ENCODE measurements around the gene SOCS6. TPM values are rescaled to one million over a fixed set of nuclear protein-coding genes. Genes with fewer than 3 reads are reported as not detected.

Gene SOCS6
- polyA plus RNA-seq, 3 donors = 4.8 to 6.1 (median 4.8) TPM

DNA sequence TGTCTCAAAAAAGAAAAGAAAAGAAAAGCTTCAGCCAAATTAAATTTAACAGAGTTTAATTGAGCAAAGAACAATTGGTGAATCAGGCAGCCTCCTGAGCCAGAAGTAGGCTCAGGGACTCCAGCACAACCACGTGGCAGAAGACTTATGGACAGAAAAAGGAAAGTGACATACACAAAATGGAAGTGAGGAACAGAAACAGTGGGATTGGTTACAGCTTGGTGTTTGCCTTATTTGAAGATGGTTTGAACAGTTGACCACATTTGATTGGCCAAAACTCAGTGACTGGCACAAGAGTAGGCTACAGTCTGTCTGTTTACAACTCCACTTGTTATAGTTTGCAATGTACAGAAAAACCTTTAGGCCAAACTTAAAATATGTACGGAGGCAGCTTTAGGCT is 83.1 kb downstream of the SOCS6 start:
- Histone ChIP-seq H2AFZ (ENCODE audit: insufficient read depth, low read depth, low read length, poor library complexity, severe bottlenecking) (no peak overlapping the region), H3K27ac (ENCODE audit: low read depth in 1 of 2, low read length in 2 of 2) (no peak overlapping the region), H3K36me3 (replicated peaks in 1 of 2; ENCODE audit: control insufficient read depth in 1 of 2, insufficient read depth in 2 of 2, low read length in 2 of 2) (no peaks in the 10 kb centered on the region), H3K27me3 (ENCODE audit: control insufficient read depth in 2 of 2, insufficient read depth in 2 of 2, low read length in 2 of 2) (no peaks in the 10 kb centered on the region), H3K4me2 (replicated peaks; ENCODE audit: extremely low read depth, low read length, poor library complexity, severe bottlenecking) (no peak overlapping the region), H4K20me1 (ENCODE audit: insufficient read depth, low read length) (no peaks in the 10 kb centered on the region), H3K9me3 (replicated peaks in 1 of 2; ENCODE audit: control insufficient read depth in 1 of 2, insufficient read depth in 1 of 2, low read length in 2 of 2) (no peaks in the 10 kb centered on the region), H3K79me2 (ENCODE audit: insufficient read depth, low read length) (no peaks in the 10 kb centered on the region), H3K4me1 (ENCODE audit: control insufficient read depth in 1 of 2, insufficient read depth in 2 of 2, low read length in 2 of 2) (no peaks in the 10 kb centered on the region), H3K9ac (ENCODE audit: insufficient read depth, low read length, poor library complexity, severe bottlenecking) (no peak overlapping the region), H3K4me3 (replicated peaks in 1 of 3; ENCODE audit: low read depth in 2 of 3, low read length in 3 of 3) (no peak overlapping the region)
- DNase-seq = no peak
- Mint-ChIP-seq H3K4me1 (no peaks in the 10 kb centered on the region), H3K9me3 (peaks cover 2 to 4% (median 3%) of the 10 kb centered on the region in 7 donors), H3K4me3 (no peak overlapping the region), H3K36me3 (no peaks in the 10 kb centered on the region), H3K27me3 (ENCODE audit: low read depth in 3 of 3) (peaks cover 1 to 5% (median 2%) of the 10 kb centered on the region in 3 donors), H3K27ac (no peak overlapping the region)
- no peak for TF ChIP-seq CTCF (IDR thresholded peaks at IDR 0.05)
- intact Hi-C loops (cut with micrococcal nuclease) = no loop called here
- no CpG with 5 or more reads among the region's 2 CpGs for WGBS (ENCODE audit: insufficient coverage)

DNA sequence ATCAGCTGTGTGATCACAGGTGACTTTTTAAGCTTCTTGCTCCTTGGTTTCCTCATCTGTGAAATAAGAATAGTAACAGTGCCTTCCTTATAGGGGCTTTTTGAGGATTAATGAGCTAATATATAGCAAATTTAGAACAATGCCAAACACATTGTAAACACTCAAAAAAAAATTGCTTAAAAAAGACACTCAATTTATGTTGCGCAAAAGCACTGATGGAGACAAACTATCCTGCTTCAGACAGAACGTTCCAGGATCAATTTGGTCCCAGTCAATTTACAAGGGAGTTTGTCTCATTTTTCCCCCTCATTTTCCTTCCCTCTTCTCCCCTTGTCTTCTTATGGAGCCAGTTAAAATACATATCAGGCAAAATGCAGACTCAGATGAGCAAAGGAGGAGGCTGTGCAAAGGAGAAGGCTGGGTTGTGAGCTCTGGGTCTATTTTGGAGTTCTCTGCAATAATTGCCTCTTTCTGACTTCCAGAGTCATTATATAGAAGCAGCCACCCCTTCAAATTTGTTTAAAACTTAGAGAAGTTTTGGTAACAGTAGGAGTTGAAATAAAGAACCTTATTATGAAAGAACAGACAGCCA is 83.7 kb downstream of the SOCS6 start:
- H3K9ac ChIP-seq (ENCODE audit: insufficient read depth, low read length, poor library complexity, severe bottlenecking) = no peak overlapping the region
- TF ChIP-seq CTCF (IDR thresholded peaks at IDR 0.05) = no peak
- H2AFZ ChIP-seq (ENCODE audit: insufficient read depth, low read depth, low read length, poor library complexity, severe bottlenecking) = no peak overlapping the region
- no peaks in the 10 kb centered on the region for H4K20me1 ChIP-seq (ENCODE audit: insufficient read depth, low read length)
- peak overlapping the region in 1 of 7 donors; percentile 11 for H3K27ac Mint-ChIP-seq
- DNase-seq = no peak
- H3K9me3 Mint-ChIP-seq = peaks cover 2 to 4% (median 3%) of the 10 kb centered on the region in 7 donors
- no peaks in the 10 kb centered on the region for H3K27me3 ChIP-seq (ENCODE audit: control insufficient read depth in 2 of 2, insufficient read depth in 2 of 2, low read length in 2 of 2)
- no peak overlapping the region for H3K4me3 Mint-ChIP-seq
- H3K27me3 Mint-ChIP-seq (ENCODE audit: low read depth in 3 of 3) = peaks cover 1 to 8% (median 5%) of the 10 kb centered on the region in 3 donors
- H3K4me1 Mint-ChIP-seq = no peaks in the 10 kb centered on the region
- intact Hi-C loops (cut with micrococcal nuclease) = no loop called here
- no peak overlapping the region for H3K4me3 ChIP-seq (replicated peaks in 1 of 3; ENCODE audit: low read depth in 2 of 3, low read length in 3 of 3)
- no peak overlapping the region for H3K4me2 ChIP-seq (replicated peaks; ENCODE audit: extremely low read depth, low read length, poor library complexity, severe bottlenecking)
- 86% methylated on average over 2 of the region's 2 CpGs for WGBS (ENCODE audit: insufficient coverage)
- H3K79me2 ChIP-seq (ENCODE audit: insufficient read depth, low read length) = no peaks in the 10 kb centered on the region
- H3K9me3 ChIP-seq (replicated peaks in 1 of 2; ENCODE audit: control insufficient read depth in 1 of 2, insufficient read depth in 1 of 2, low read length in 2 of 2) = no peaks in the 10 kb centered on the region
- no peaks in the 10 kb centered on the region for H3K4me1 ChIP-seq (ENCODE audit: control insufficient read depth in 1 of 2, insufficient read depth in 2 of 2, low read length in 2 of 2)
- H3K36me3 Mint-ChIP-seq = no peaks in the 10 kb centered on the region
- H3K36me3 ChIP-seq (replicated peaks in 1 of 2; ENCODE audit: control insufficient read depth in 1 of 2, insufficient read depth in 2 of 2, low read length in 2 of 2) = no peaks in the 10 kb centered on the region
- no peak overlapping the region for H3K27ac ChIP-seq (ENCODE audit: low read depth in 1 of 2, low read length in 2 of 2)
